Transverse colon (tissue), 4 donors: ENCODE measurements around the gene WDR6. TPM values are rescaled to one million over a fixed set of nuclear protein-coding genes. Genes with fewer than 3 reads are reported as not detected.

Experiments used
- DNase-seq: peaks from one replicate; pipeline ENCODE4 v3.0.0-alpha.2; 2019
- H3K27ac ChIP-seq, 4 donors: fragments of 200-600 bp; sonication (generic); 2 replicates each; pipeline ENCODE4 v1.5.1; 2016 to 2018; ENCODE audit warnings: inconsistent platforms in 4 of 4
- H3K27me3 ChIP-seq: fragments of 200-600 bp; sonication (generic); 2 replicates; pipeline ENCODE4 v1.5.1; 2017; ENCODE audit warnings: inconsistent platforms
- H3K36me3 ChIP-seq, 4 donors: fragments of 200-600 bp; sonication (generic); 2 replicates each; pipeline ENCODE4 v1.5.1; 2017 to 2019; ENCODE audit warnings: inconsistent platforms in 4 of 4
- H3K4me1 ChIP-seq, 4 donors: fragments of 200-600 bp; sonication (generic); 2 replicates each; pipeline ENCODE4 v1.5.1; 2017 to 2020; ENCODE audit warnings: inconsistent platforms in 4 of 4
- H3K4me3 ChIP-seq, 4 donors: fragments of 200-600 bp; sonication (generic); 1 replicate in 1 of 4; 2 replicates in 3 of 4; pipeline versions ENCODE4 v1.5.1 to v1.6.1; 2017 to 2019; ENCODE audit warnings: inconsistent platforms in 4 of 4
- H3K9me3 ChIP-seq, 2 donors: fragments of 200-600 bp; sonication (generic); 2 replicates each; pipeline ENCODE4 v1.5.1; 2017 to 2019; ENCODE audit warnings: inconsistent platforms in 2 of 2
- CTCF ChIP-seq, 5 experiments: fragments of 200-600 bp in 3 of 5; fragments of 450-650 bp in 2 of 5; sonication (generic) in 3 of 5; IDR thresholded peaks; 1 replicate in 2 of 5; 2 replicates in 3 of 5; pipeline ENCODE4 v1.5.1; 2016 to 2017; ENCODE audit warnings: antibody characterized with exemption in 5 of 5, inconsistent platforms in 3 of 5, mild to moderate bottlenecking in 2 of 5, moderate library complexity in 1 of 5
- EP300 ChIP-seq: sonication (generic); formaldehyde crosslinking; IDR thresholded peaks from one replicate; pipeline ENCODE4 v1.6.1; 2017; ENCODE audit warnings: antibody characterized with exemption, low read depth
- POLR2A ChIP-seq: fragments of 450-650 bp; IDR thresholded peaks from one replicate; pipeline ENCODE4 v1.6.1; 2016; ENCODE audit warnings: antibody characterized with exemption, mild to moderate bottlenecking, moderate library complexity
- POLR2AphosphoS5 ChIP-seq, 3 donors: sonication (generic); formaldehyde crosslinking; IDR thresholded peaks; one replicate each; pipeline ENCODE4 v1.6.1; 2016; ENCODE audit warnings: antibody characterized with exemption in 3 of 3
- WGBS, 2 donors: methylation state at CpG; one replicate each; pipeline ENCODE4 v1.1.5; 2018; ENCODE audit warnings: low coverage in 1 of 2; 5-methylcytosine and 5-hydroxymethylcytosine counted together
- in situ Hi-C, 4 donors: fragments of 200-750 bp; cut with MboI; loops; one replicate each; pipeline versions ENCODE4 v1.15.0 to v1.15.1; 2017; ENCODE audit warnings: low sequenced_read_pairs in 3 of 4, low pct_ligation_motif_present in 1 of 4, low pct_unique_long_range_greater_than_20kb in 1 of 4
- intact Hi-C: fragments of 100-400 bp; cut with DNase I; formaldehyde crosslinking; loops from one replicate; pipeline ENCODE4 v1.15.1; 2023; ENCODE audit warnings: low total_unique reads
- total RNA-seq, 4 donors: library from RNA; depleted of rRNA; stranded (reverse); fragments of >200 nt; gene quantifications; one replicate each; pipeline ENCODE4 v1.1.0, GENCODE V29; 2016

WDR6 gene
- total RNA-seq, 4 donors from 2014 or later, result 76.0 to 162 (median 146) TPM

DNA sequence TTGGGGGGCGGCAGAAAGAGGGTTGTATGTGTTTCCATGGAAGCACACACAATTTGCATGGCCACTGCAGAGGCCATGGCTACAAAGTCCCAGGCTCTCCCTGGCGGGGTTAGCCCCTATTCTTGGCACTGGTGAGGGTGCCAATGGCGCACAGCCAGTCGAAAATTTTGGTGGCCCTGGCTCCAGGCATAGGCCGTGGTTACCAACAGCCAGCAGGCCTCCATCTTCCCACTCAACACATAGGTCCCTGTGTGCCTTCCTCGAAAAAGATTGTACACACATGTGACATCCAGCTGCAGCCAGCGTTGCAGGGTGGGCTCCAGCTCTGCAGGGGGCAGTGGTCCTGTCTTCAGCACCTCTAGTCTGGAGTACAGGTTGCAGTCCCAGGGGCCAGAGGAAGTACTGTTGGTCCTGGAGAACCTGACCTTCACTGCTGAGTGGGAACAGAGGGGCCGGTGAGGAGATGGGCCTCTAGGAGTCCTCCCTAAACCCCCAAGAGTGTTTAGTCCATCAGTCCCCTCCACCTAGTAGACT, 10.0 kb upstream of the WDR6 start:
- in situ Hi-C loops (no loop called here), intact Hi-C loops (no loop called here)
- 91% methylated on average over 8 of the region's 8 CpGs; no CpG with 5 or more reads in 1 of the 2 donors for WGBS, 2 donors

DNA sequence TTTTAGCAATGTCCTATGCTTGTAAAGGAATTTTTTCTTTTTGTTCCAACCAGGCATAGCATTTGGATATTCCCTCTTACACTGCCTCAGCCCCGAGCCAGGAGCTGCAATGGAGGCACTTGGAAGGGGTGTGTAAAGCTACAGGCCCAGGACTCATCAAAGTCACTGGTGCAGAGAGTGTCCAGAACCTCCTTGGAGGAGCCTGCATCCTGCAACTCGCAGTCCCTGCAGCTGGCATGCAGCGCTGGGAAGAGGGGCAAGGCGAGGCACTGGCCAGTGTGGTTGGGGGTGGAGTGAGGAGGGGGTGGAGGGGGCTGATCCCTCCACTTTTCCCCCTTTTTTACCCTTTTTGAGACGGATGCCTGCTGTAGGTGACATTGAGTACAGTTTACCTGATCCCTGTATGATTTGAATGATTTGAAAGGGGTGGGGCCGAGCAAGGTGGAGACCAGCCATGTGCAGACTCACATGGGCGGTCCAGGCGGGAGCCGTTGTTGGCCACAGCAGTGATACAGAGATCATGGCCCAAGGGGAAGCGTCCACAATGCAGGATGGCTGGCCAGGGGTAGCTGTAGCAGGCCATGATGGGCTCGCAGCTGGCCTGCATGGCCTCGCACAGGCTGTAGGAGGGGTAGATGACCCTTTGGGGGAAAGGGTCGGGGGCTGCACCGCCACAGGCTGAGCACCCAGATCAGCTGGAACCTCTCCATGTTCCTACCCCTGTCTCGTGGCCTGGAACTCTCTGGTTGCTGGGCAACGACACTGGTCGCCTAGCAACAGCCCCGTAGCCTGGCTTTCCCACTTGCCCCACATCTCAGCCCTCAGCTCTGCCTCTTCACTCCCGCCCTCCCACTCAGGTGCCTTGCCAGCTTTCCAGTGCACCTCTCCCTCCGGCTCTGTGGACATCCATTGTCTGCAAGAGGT, 9.2 kb upstream of the WDR6 start:
- Histone ChIP-seq H3K9me3 (no peaks in the 10 kb centered on the region), H3K27ac (no peak overlapping the region), H3K27me3 (no peaks in the 10 kb centered on the region), H3K4me1 (no peaks in the 10 kb centered on the region), H3K36me3 (no peaks in the 10 kb centered on the region), H3K4me3 (no peak overlapping the region)
- no peak for DNase-seq
- no peak for TF ChIP-seq POLR2A
- TF ChIP-seq CTCF (IDR thresholded peaks at IDR 0.05), result no peak
- TF ChIP-seq POLR2AphosphoS5 (IDR thresholded peaks at IDR 0.05), result no peak
- TF ChIP-seq EP300, result no peak
- 80 to 86% methylated on average over 6 to 20 of the region's 20 CpGs for WGBS, 2 donors
- intact Hi-C loops, result no loop called here
- in situ Hi-C loops, result no loop called here

More for the DNA sequence above, 10.0 kb upstream of the WDR6 start:
- H3K9me3 ChIP-seq, result no peaks in the 10 kb centered on the region
- TF ChIP-seq EP300 (no peak), POLR2A (no peak), CTCF (IDR thresholded peaks at IDR 0.05) (no peak), POLR2AphosphoS5 (IDR thresholded peaks at IDR 0.05) (no peak)
- H3K27me3 ChIP-seq, result no peaks in the 10 kb centered on the region
- H3K4me1 ChIP-seq, result peaks cover 0 to 2% (median under 1%) of the 10 kb centered on the region in 4 donors
- no peak overlapping the region for H3K27ac ChIP-seq
- DNase-seq, result no peak
- H3K36me3 ChIP-seq, result no peaks in the 10 kb centered on the region
- no peak overlapping the region for H3K4me3 ChIP-seq

DNA sequence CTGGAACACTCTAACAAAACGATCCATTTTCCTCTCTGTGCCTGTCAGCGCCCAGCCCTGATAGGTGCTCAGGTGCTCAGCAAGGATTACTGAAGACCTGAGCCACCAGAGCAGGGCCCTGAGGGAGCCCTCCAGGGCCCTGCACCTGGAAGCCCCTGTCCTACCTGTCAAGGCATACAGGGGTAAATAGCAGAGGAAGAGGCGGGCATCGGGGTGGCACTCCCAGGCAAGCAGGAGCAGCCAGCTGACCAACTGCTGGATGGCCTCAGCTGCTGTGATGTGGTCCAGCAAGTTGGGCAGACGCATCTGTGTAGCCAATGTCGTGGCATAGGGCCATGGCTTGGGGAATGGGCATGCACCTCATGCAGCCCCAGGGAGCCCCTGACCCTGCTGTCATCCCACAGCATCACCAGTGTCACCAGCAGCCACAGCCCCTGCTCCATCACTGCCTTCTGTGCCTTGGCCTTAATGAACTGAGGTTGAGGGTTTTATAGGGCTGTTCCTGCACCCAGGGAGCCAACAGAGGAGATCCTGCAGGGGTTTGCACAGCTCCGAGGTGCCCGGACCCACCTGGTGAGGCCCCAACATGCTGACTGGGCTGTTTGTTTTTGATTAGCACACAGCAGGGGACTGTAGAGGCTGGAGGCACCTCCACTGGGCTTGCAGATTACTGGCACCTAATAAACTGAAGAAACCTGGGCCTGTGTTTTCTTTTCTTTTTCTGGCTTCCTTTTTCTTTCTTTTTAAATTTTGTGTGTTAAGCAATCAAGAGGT, 7.9 kb upstream of the WDR6 start:
- WGBS, 2 donors, result 83% methylated on average over 8 of the region's 8 CpGs; no CpG with 5 or more reads in 1 of the 2 donors
- Histone ChIP-seq H3K36me3 (no peaks in the 10 kb centered on the region), H3K27me3 (no peaks in the 10 kb centered on the region), H3K4me1 (no peaks in the 10 kb centered on the region), H3K4me3 (no peak overlapping the region), H3K27ac (no peak overlapping the region), H3K9me3 (no peaks in the 10 kb centered on the region)
- intact Hi-C loops (no loop called here), in situ Hi-C loops (no loop called here)
- TF ChIP-seq EP300 (no peak), POLR2A (no peak), POLR2AphosphoS5 (IDR thresholded peaks at IDR 0.05) (no peak), CTCF (IDR thresholded peaks at IDR 0.05) (no peak)
- no peak for DNase-seq

- in situ Hi-C loops (no loop called here), intact Hi-C loops (no loop called here)
- no peaks in the 10 kb centered on the region for H3K9me3 ChIP-seq
- no peak for DNase-seq
- no peaks in the 10 kb centered on the region for H3K36me3 ChIP-seq
- no peak overlapping the region for H3K27ac ChIP-seq
- 88% methylated on average over 4 of the region's 6 CpGs; no CpG with 5 or more reads in 1 of the 2 donors for WGBS, 2 donors
- peaks cover under 1 to 4% (median 2%) of the 10 kb centered on the region in 4 donors for H3K4me1 ChIP-seq
- H3K4me3 ChIP-seq, result no peak overlapping the region
- no peaks in the 10 kb centered on the region for H3K27me3 ChIP-seq
- no peak for TF ChIP-seq CTCF (IDR thresholded peaks at IDR 0.05)
Observed at GRCh38 chr3:49001155-49001554, 6.0 kb upstream of the WDR6 start.
